IMR-90 (cell line): Measurements from ENCODE around the gene FBXL16. TPM values are rescaled to one million over a fixed set of nuclear protein-coding genes. Genes with fewer than 3 reads are reported as not detected.

Experiments used
- ATAC-seq: fragments of 200-7000 bp; cut with Tn5 transposase; 2 replicates; pipeline ENCODE4 v1.9.1; 2020; ENCODE audit warnings: low read depth, mild to moderate bottlenecking, moderate library complexity
- BruUV-seq: library from RNA; stranded (reverse); fragments of 400-500 nt; replicated peaks from 2 replicates; lab custom pipeline; 2021; lab: Mats Ljungman, UMichigan
- CTCF ChIA-PET: fragments of 300-600 bp; formaldehyde crosslinking; extraction: SDS; loops from one replicate; lab custom pipeline; 2021; ENCODE audit warnings: antibody characterized with exemption; lab: Yijun Ruan, JAX
- POLR2A ChIA-PET: fragments of 300-600 bp; sonication (Branson Sonifier 250); formaldehyde crosslinking; loops from one replicate; lab custom pipeline; 2022; ENCODE audit warnings: antibody characterized with exemption; ENCODE audit not compliant: unreplicated experiment; lab: Charles Lee
- DNase-seq: peaks from one replicate; pipeline ENCODE4 v3.0.0; 2013
- H2AFZ ChIP-seq: replicated peaks from 2 replicates; pipeline ENCODE3; 2013; ENCODE audit warnings: low read length, mild to moderate bottlenecking; ENCODE audit not compliant: poor library complexity
- H2AK5ac ChIP-seq: 2 replicates; pipeline ENCODE4 v1.6.1; 2013; ENCODE audit warnings: low read depth, low read length, inconsistent platforms
- H2AK9ac ChIP-seq: replicated peaks from 2 replicates; pipeline ENCODE3; 2013; ENCODE audit warnings: mild to moderate bottlenecking, low read depth, low read length, moderate library complexity; ENCODE audit not compliant: poor library complexity
- H2BK120ac ChIP-seq: 2 replicates; pipeline ENCODE4 v1.6.1; 2013; ENCODE audit warnings: low read depth, low read length, inconsistent platforms
- H2BK15ac ChIP-seq: 3 replicates; pipeline ENCODE4 v1.6.1; 2013; ENCODE audit warnings: low read depth, low read length, inconsistent platforms
- H2BK20ac ChIP-seq: 2 replicates; pipeline ENCODE4 v1.6.1; 2013; ENCODE audit warnings: low read depth, mild to moderate bottlenecking, inconsistent platforms, low read length, moderate library complexity
- H2BK5ac ChIP-seq: 2 replicates; pipeline ENCODE4 v1.6.1; 2013; ENCODE audit warnings: mild to moderate bottlenecking, low read depth, low read length, inconsistent platforms; ENCODE audit not compliant: poor library complexity, severe bottlenecking
- H3K14ac ChIP-seq: replicated peaks from 2 replicates; pipeline ENCODE4 v1.6.1; 2013; ENCODE audit warnings: low read depth, low read length, inconsistent platforms
- H3K18ac ChIP-seq: 2 replicates; pipeline ENCODE4 v1.6.1; 2013; ENCODE audit warnings: low read depth, low read length, control low read depth
- H3K23ac ChIP-seq: 2 replicates; pipeline ENCODE4 v1.6.1; 2013; ENCODE audit warnings: low read depth, low read length, inconsistent platforms
- H3K27ac ChIP-seq: 2 replicates; pipeline ENCODE4 v1.5.1; 2013; ENCODE audit warnings: mild to moderate bottlenecking, control low read depth, low read length; ENCODE audit not compliant: insufficient read depth
- H3K27me3 ChIP-seq: 2 replicates; pipeline ENCODE4 v1.6.1; 2013; ENCODE audit warnings: low read length; ENCODE audit not compliant: control insufficient read depth, insufficient read depth
- H3K36me3 ChIP-seq: 2 replicates; pipeline ENCODE4 v1.6.1; 2013; ENCODE audit warnings: low read length, mixed read lengths; ENCODE audit not compliant: control insufficient read depth, insufficient read depth
- H3K4ac ChIP-seq: 2 replicates; pipeline ENCODE4 v1.6.1; 2013; ENCODE audit warnings: low read depth, low read length, inconsistent platforms
- H3K4me1 ChIP-seq: 2 replicates; pipeline ENCODE4 v1.6.1; 2013; ENCODE audit warnings: low read length, mixed read lengths; ENCODE audit not compliant: control insufficient read depth, insufficient read depth
- H3K4me2 ChIP-seq: 2 replicates; pipeline ENCODE4 v1.6.1; 2013; ENCODE audit warnings: low read depth, mild to moderate bottlenecking, control low read depth, low read length, moderate library complexity
- H3K4me3 ChIP-seq: 2 replicates; pipeline ENCODE4 v1.5.1; 2013; ENCODE audit warnings: low read depth, mild to moderate bottlenecking, control low read depth, low read length, moderate library complexity; ENCODE audit not compliant: insufficient read depth
- H3K56ac ChIP-seq: 2 replicates; pipeline ENCODE4 v1.6.1; 2013; ENCODE audit warnings: low read length, inconsistent platforms; ENCODE audit not compliant: insufficient read depth; ENCODE audit errors: extremely low read depth
- H3K79me1 ChIP-seq, 2 experiments: 2 replicates each; pipeline ENCODE4 v1.6.1; 2013; ENCODE audit warnings: low read length in 2 of 2, inconsistent platforms in 1 of 2, low read depth in 1 of 2
- H3K9ac ChIP-seq: 2 replicates; pipeline ENCODE4 v1.6.1; 2013; ENCODE audit warnings: low read depth, low read length, control low read depth
- H3K9me1 ChIP-seq: 2 replicates; pipeline ENCODE4 v1.6.1; 2013; ENCODE audit warnings: low read length, inconsistent platforms; ENCODE audit not compliant: insufficient read depth
- H3K9me3 ChIP-seq: 2 replicates; pipeline ENCODE4 v1.6.1; 2013; ENCODE audit warnings: low read length; ENCODE audit not compliant: control insufficient read depth, insufficient read depth
- H4K20me1 ChIP-seq: 2 replicates; pipeline ENCODE4 v1.6.1; 2013; ENCODE audit warnings: low read length, inconsistent platforms; ENCODE audit not compliant: insufficient read depth
- H4K5ac ChIP-seq: 2 replicates; pipeline ENCODE4 v1.6.1; 2013; ENCODE audit warnings: mild to moderate bottlenecking, low read depth, low read length, control low read depth
- H4K8ac ChIP-seq, 2 experiments: 2 replicates each; pipeline ENCODE4 v1.6.1; 2013; ENCODE audit warnings: low read depth in 2 of 2, low read length in 2 of 2, control low read depth in 1 of 2, inconsistent platforms in 1 of 2
- H4K91ac ChIP-seq: 2 replicates; pipeline ENCODE4 v1.6.1; 2013; ENCODE audit warnings: low read depth, low read length, inconsistent platforms; ENCODE audit not compliant: insufficient read depth
- BHLHE40 ChIP-seq: fragments of 150-350 bp; IDR thresholded peaks from 2 replicates; pipeline ENCODE4 v1.6.1; 2016; ENCODE audit warnings: mild to moderate bottlenecking, low read depth, low read length
- CEBPB ChIP-seq: IDR thresholded peaks from 2 replicates; pipeline ENCODE4 v1.6.1; 2012; ENCODE audit warnings: low read depth, low read length, improper control_type of control experiment
- CHD1 ChIP-seq: IDR thresholded peaks from 2 replicates; pipeline ENCODE4 v1.6.1; 2012; ENCODE audit warnings: low read depth, low read length, improper control_type of control experiment
- FOS ChIP-seq: fragments of 150-350 bp; IDR thresholded peaks from 2 replicates; pipeline ENCODE4 v1.6.1; 2016; ENCODE audit warnings: low read depth, low read length
- MAFK ChIP-seq: IDR thresholded peaks from 2 replicates; pipeline ENCODE4 v1.6.1; 2012; ENCODE audit warnings: low read depth, low read length, improper control_type of control experiment
- MAZ ChIP-seq: IDR thresholded peaks from 2 replicates; pipeline ENCODE4 v1.6.1; 2012; ENCODE audit warnings: low read depth, mild to moderate bottlenecking, low read length, improper control_type of control experiment, moderate library complexity, borderline replicate concordance
- MXI1 ChIP-seq: IDR thresholded peaks from 2 replicates; pipeline ENCODE4 v1.6.1; 2012; ENCODE audit warnings: low read depth, mild to moderate bottlenecking, low read length, moderate library complexity, borderline replicate concordance
- NFE2L2 ChIP-seq: fragments of 150-350 bp; IDR thresholded peaks from 2 replicates; pipeline ENCODE4 v1.6.1; 2016; ENCODE audit warnings: low read depth, mild to moderate bottlenecking, low read length
- POLR2A ChIP-seq: IDR thresholded peaks from 2 replicates; pipeline ENCODE4 v1.6.1; 2012; ENCODE audit warnings: mild to moderate bottlenecking, low read depth, low read length
- RAD21 ChIP-seq: IDR thresholded peaks from 2 replicates; pipeline ENCODE4 v1.6.1; 2012; ENCODE audit warnings: low read length, improper control_type of control experiment
- RCOR1 ChIP-seq: IDR thresholded peaks from 2 replicates; pipeline ENCODE4 v1.6.1; 2012; ENCODE audit warnings: mild to moderate bottlenecking, low read length, improper control_type of control experiment; ENCODE audit not compliant: insufficient replicate concordance
- RFX5 ChIP-seq: IDR thresholded peaks from 2 replicates; pipeline ENCODE4 v1.8.0; 2012; ENCODE audit warnings: low read depth, mild to moderate bottlenecking, low read length, moderate library complexity
- SMC3 ChIP-seq: fragments of 150-350 bp; IDR thresholded peaks from 2 replicates; pipeline ENCODE4 v1.6.1; 2016; ENCODE audit warnings: low read depth, mild to moderate bottlenecking, antibody characterized with exemption, low read length, moderate library complexity
- WGBS, 2 experiments: methylation state at CpG; one replicate each; pipeline versions ENCODE4 v1.1.5 to v1.1.7; 2013; ENCODE audit warnings: missing lambda C conversion rate in 2 of 2; ENCODE audit not compliant: insufficient read length in 1 of 2; ENCODE audit errors: extremely low coverage in 2 of 2; 5-methylcytosine and 5-hydroxymethylcytosine counted together
- dilution Hi-C: fragments of 300-500 bp; cut with HindIII; formaldehyde crosslinking; loops from one replicate; pipeline ENCODE4 v1.14.3; 2018; ENCODE audit warnings: low sequenced_read_pairs; ENCODE audit not compliant: unreplicated experiment
- in situ Hi-C: fragments of 300-500 bp; cut with MboI; formaldehyde crosslinking; loops from 3 replicates; pipeline ENCODE4 v1.14.3; 2019; ENCODE audit warnings: low sequenced_read_pairs, inconsistent platforms, mixed read lengths
- intact Hi-C: fragments of 100-400 bp; cut with micrococcal nuclease; formaldehyde crosslinking; loops from 2 replicates; pipeline ENCODE4 v1.10.0; 2022
- polyA plus RNA-seq, 3 experiments: library from polyadenylated mRNA; depleted of rRNA; stranded (reverse); fragments of >200 nt; gene quantifications; 2 replicates each; pipeline ENCODE4 v1.2.3, GENCODE V29; 2012; ENCODE audit warnings: low replicate concordance in 1 of 3
- total RNA-seq: library from RNA; depleted of rRNA; stranded (reverse); fragments of >200 nt; gene quantifications from 2 replicates; pipeline ENCODE4 v1.2.3, GENCODE V29; 2012
- TF ChIP-seq, protein P1 (sequence below): fragments of 150-350 bp; IDR thresholded peaks from 2 replicates; pipeline ENCODE4 v1.6.1; 2017; ENCODE audit warnings: mild to moderate bottlenecking, antibody characterized with exemption, low read length, low read depth
- TF ChIP-seq, protein P2 (sequence below): conservative IDR thresholded peaks from 2 replicates; pipeline ENCODE4 v1.5.1; 2012; ENCODE audit warnings: mild to moderate bottlenecking, low read depth, low read length, improper control_type of control experiment

FBXL16 gene
- total and polyA plus RNA-seq, 2 of the 4 experiments (the other 2 are of a cell fraction) = 0.18 to 2.2 TPM

DNA sequence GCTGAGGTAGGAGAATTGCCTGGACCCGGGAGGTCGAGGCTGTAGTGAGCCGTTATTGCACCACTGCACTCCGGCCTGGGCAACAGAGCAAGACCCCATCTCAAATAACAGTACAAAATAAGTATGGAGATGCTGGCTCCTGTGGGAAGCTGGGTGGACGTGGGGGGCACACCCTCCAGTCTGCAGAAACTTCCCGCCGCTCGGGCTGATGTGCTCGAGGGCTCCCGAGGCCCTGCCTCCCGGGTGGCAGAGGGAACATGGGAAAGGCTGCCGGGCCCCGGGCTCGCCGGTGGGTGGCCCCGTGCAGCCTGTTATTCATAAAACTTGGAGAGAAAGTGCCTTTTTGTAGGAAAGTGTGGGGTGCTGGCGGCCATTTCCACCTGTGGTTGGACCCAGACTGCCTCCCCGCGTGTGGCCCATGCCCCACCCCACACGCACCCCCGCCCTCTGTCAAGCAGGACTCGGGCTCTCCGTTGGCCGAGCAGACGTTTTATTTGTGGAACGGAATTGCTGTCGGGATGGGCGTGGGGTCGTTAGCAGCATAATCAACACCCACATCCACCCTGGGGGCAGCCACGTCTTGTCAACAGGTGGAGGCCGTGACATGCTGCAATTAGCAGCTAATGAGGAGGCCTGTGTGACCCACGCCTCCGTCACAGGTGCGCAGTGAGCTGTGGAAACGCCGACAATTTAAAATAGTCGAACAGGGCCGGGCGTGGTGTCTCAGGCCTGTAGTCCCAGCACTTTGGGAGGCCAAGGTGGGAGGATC lies 42.6 kb upstream of the FBXL16 start (continued):
- TF ChIP-seq RFX5 = no peak

- no peak overlapping the region for H2BK5ac ChIP-seq
- H3K4me1 ChIP-seq = no peaks in the 10 kb centered on the region
- H3K23ac ChIP-seq = no peak overlapping the region
- no peak overlapping the region for H4K91ac ChIP-seq
- ChIA-PET POLR2A (no interaction called here), CTCF (no interaction called here)
- H3K4ac ChIP-seq = no peak overlapping the region
- H3K36me3 ChIP-seq = no peaks in the 10 kb centered on the region
- H2AFZ ChIP-seq = no peak overlapping the region
- H2BK20ac ChIP-seq = no peak overlapping the region
- no peak overlapping the region for H3K4me3 ChIP-seq
- H3K79me1 ChIP-seq = no peaks in the 10 kb centered on the region
- no peak overlapping the region for H4K5ac ChIP-seq
- H3K4me2 ChIP-seq = no peak overlapping the region
- no peaks in the 10 kb centered on the region for H3K9me3 ChIP-seq
- in situ Hi-C loops = no loop called here
- no peak overlapping the region for H2BK120ac ChIP-seq
- H4K8ac ChIP-seq = no peak overlapping the region
- no peak for ATAC-seq
- H3K27me3 ChIP-seq = peaks cover 4% of the 10 kb centered on the region; the same call in 1 of the 2 replicates
- no peak overlapping the region for H2AK9ac ChIP-seq
- no TSS peak for BruUV-seq
- no peak overlapping the region for H2BK15ac ChIP-seq
- no peak overlapping the region for H2AK5ac ChIP-seq
- H3K18ac ChIP-seq = no peak overlapping the region
- intact Hi-C loops = no loop called here
- dilution Hi-C loops = no loop called here
- H3K9me1 ChIP-seq = no peaks in the 10 kb centered on the region
- H3K27ac ChIP-seq = no peak overlapping the region
- H3K9ac ChIP-seq = no peak overlapping the region
- H3K56ac ChIP-seq = no peak overlapping the region
- H3K14ac ChIP-seq = no peak overlapping the region
- 77% methylated on average over 5 of the region's 13 CpGs; no CpG with 5 or more reads in 1 of the 2 experiments for WGBS, 2 experiments
- no peaks in the 10 kb centered on the region for H4K20me1 ChIP-seq
- DNase-seq = no peak
- TF ChIP-seq, protein P1, sequence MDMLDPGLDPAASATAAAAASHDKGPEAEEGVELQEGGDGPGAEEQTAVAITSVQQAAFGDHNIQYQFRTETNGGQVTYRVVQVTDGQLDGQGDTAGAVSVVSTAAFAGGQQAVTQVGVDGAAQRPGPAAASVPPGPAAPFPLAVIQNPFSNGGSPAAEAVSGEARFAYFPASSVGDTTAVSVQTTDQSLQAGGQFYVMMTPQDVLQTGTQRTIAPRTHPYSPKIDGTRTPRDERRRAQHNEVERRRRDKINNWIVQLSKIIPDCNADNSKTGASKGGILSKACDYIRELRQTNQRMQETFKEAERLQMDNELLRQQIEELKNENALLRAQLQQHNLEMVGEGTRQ = no peak
- TF ChIP-seq CHD1 (no peak), CEBPB (no peak), MAZ (no peak), RFX5 (no peak), BHLHE40 (no peak), RCOR1 (no peak), MXI1 (no peak), RAD21 (no peak), NFE2L2 (no peak), MAFK (no peak), FOS (no peak), POLR2A (no peak), SMC3 (no peak)
- TF ChIP-seq, protein P2, sequence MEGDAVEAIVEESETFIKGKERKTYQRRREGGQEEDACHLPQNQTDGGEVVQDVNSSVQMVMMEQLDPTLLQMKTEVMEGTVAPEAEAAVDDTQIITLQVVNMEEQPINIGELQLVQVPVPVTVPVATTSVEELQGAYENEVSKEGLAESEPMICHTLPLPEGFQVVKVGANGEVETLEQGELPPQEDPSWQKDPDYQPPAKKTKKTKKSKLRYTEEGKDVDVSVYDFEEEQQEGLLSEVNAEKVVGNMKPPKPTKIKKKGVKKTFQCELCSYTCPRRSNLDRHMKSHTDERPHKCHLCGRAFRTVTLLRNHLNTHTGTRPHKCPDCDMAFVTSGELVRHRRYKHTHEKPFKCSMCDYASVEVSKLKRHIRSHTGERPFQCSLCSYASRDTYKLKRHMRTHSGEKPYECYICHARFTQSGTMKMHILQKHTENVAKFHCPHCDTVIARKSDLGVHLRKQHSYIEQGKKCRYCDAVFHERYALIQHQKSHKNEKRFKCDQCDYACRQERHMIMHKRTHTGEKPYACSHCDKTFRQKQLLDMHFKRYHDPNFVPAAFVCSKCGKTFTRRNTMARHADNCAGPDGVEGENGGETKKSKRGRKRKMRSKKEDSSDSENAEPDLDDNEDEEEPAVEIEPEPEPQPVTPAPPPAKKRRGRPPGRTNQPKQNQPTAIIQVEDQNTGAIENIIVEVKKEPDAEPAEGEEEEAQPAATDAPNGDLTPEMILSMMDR = no peak
These were observed 41.0 kb upstream of the FBXL16 start for GRCh38 chr16:746637-747036.
